NCI-H2081 treated with DMSO at 0.1 percent for 48 hours (cell line): ENCODE measurements around the gene IPO13.

ENCODE experiments used
- DNase-seq: peaks from one replicate; lab custom pipeline; 2025; lab: John Stamatoyannopoulos, UW

The IPO13 gene

GRCh38 chr1:43949678-43950077 lies 2.9 kb downstream of the IPO13 start:
- no peak for DNase-seq

DNA sequence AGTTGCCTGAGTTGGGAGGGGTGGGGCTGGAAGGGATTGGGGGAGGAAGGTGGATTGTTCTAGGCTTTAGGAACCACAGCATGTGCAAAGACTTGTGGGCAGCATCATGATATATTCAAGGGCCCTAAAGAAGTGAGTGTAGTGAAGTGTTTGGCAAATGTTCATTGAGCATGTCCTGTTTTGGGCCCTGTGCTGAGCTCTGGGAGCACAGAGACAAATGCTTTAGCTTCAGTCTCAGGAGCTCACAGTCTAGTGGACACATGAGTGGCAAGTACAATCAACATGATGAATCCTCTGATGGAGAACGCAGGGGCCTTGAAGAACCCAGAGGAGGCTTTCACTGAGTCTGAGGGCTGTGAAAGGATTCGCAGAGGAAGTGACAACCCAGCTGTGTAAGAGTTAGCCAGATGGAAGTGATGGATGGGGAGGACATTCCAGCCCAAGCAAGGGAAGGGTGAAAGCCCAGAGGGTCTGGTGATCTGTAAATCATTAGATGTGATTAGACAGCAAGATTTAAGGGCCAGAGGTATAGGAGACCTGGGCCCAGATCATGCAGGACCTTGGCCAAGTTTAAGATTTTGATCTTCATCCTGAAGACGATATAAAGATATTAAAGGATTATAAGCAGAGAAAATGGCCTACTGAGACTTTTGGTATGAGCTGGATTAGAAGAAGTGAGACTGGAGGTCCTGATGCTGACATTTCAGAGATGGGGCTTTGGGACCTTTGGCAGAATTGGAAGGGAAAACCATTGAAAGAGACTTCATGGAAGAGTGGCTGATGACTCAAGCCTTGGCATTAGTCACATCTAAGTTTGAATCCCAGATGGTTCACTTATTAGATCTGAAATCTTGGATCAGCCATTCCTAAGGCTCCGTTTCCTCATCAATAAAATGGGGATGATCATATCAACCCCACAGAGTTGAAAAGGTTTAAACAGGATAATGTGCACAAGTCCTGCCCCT lies 4.6 kb downstream of the IPO13 start:
- DNase-seq, result no peak

- no peak for DNase-seq
Observed at GRCh38 chr1:43952731-43953346, 6.1 kb downstream of the IPO13 start.

- DNase-seq, result no peak
Observed at GRCh38 chr1:43953361-43953760, 6.6 kb downstream of the IPO13 start.

DNA sequence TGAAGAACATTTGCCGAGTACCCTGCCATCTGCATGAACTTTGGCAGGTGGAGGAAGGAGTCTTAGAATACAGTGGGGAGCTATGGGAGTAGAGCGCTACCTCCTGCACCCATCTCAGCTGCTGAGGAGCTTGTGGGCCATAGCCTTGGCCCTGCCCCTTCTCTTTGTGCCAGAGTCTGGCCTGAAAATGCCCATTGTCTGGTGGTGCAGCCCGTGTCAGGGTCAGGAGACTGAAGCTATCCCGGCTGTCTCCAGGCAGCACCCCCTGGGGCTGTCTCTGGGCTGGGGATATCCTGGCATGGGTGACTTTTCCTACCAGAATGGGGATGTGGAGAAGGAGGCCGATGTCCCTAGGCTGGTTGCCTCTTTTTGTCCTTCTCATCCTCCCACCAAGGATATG lies 7.3 kb downstream of the IPO13 start:
- DNase-seq, result no peak

GRCh38 chr1:43956234-43956633 lies 9.5 kb downstream of the IPO13 start:
- no peak for DNase-seq

DNA sequence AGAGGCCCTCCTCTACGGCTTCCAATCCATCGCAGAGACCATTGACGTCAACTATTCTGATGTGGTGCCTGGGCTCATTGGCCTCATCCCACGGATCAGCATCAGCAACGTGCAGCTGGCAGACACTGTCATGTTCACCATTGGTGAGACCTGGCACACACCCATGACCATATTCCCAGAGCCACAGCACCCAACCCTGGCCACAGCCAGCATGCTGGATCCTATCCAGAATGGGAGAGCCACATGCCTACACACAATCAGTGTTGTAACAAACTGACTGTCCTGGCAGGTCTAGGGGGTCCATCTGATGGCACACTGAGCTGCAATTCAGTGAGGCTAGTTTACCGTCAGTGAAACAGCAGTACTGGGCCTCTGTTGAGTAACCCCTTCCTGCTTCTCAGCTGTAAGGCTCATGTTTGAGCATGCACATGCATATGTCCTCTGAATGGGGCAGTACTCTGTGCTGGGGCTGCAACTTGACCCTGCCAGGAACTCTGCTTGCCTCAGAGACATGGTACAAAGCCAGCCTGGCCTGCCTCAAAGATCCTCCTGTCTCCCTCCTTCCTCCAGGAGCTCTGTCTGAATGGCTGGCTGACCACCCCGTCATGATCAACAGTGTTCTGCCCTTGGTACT lies 10.8 kb downstream of the IPO13 start:
- no peak for DNase-seq

GRCh38 chr1:43958351-43959255 lies 11.9 kb downstream of the IPO13 start:
- no peak for DNase-seq

- DNase-seq, result no peak
Observed at GRCh38 chr1:43960798-43961197, 14.0 kb downstream of the IPO13 start.

DNA sequence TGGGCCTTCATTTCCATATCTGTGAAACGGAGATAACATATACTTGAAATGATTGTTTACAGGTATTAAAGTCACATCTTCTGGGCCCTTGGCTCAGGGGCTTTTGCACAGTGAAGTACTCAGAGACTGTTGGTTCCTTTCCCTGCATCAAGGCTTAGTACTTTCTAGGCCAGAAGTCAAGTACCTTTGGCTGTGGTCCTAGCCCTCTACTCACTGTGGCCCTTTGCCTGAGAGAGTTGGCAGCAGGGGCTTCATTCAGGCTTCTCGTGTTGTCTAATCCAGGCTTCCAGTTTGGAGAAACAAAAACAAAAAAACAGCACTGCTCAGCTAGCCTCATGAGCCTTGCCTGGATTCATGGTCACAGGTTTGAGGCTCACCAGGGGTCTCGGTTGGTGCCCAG lies 14.9 kb downstream of the IPO13 start:
- no peak for DNase-seq

- no peak for DNase-seq
Observed at GRCh38 chr1:43962324-43962723, 15.6 kb downstream of the IPO13 start.

DNA sequence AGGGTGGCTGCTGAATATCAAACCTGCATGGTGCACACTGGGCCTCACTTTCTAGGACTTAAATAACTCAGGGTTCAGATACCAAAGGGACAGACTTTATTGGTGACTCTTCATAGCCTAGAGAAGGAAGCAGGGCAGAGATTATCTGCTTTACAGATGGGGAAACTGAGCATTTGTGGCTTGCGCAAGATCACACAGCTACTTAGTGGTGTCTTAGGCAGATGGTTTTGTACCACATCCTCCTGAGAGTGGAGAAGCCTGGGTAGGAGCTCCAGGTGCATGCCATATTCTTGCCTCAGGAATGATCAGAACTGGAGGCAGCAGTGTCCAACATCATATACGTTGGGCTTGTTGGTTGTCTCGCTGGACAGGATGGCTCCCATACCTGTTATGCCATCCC lies 16.3 kb downstream of the IPO13 start:
- no peak for DNase-seq

GRCh38 chr1:43963890-43964289 lies 17.1 kb downstream of the IPO13 start:
- DNase-seq, result no peak

DNA sequence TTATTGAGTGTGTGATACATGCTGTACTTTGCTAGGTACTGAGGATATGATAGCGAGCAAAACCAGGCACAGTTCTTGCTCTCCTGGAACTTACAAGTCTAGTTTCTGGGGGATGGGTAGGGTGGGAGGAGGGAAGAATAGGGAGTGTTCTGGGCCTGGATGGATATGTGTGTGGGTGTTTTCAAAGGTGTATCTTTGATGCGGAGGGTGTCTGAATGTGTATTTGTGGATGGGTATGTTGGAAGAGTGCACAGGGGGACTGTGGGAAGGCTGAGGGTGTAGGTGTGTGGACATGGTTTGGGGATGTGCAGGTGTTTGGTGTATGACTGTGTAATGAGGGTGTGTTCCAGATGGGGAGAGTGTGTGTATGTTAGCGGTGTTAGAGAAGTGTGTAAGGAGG lies 18.6 kb downstream of the IPO13 start:
- DNase-seq, result no peak

- DNase-seq, result no peak
Observed at GRCh38 chr1:43968348-43968948, 21.7 kb downstream of the IPO13 start.

DNA sequence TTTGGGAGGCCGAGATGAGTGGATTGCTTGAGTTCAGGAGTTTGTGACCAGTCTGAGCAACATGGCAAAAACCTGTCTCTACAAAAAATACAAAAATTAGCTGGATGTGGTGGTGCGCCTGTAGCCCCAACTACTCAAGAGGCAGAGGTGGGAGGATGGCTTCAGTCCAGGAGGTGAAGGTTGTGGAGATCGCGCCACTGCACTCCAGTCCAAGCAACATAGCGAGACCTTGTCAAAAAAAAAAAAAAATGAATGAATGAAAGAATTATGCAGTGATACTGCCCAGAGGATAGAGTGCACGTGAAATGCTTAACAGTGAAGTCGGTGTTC lies 22.6 kb downstream of the IPO13 start:
- DNase-seq, result no peak

GRCh38 chr1:43969746-43970466 lies 23.2 kb downstream of the IPO13 start, which contains the start of gene DPH2:
Gene DPH2, plus strand, starts transcription at chr1:43970010. Its CDS starts 166 bp downstream, at chr1:43970176.
- peak; percentile 94 for DNase-seq

GRCh38 chr1:43970502-43970901 lies 23.8 kb downstream of the IPO13 start:
- no peak for DNase-seq

DNA sequence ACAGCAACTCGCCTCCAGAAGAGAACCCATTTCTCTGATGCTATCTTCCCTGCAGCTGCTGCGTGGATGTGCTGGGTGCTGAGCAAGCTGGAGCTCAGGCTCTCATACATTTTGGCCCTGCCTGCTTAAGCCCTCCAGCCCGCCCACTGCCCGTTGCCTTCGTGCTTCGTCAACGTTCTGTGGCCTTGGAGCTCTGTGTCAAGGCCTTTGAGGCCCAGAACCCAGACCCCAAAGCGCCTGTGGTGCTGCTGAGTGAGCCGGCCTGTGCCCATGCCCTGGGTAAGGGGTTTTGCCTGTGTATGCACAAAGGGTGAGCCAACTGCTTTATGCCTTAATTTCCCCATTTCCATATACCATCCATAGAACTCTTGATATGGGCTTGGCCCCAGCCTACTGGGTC lies 24.2 kb downstream of the IPO13 start:
- DNase-seq, result no peak

DNA sequence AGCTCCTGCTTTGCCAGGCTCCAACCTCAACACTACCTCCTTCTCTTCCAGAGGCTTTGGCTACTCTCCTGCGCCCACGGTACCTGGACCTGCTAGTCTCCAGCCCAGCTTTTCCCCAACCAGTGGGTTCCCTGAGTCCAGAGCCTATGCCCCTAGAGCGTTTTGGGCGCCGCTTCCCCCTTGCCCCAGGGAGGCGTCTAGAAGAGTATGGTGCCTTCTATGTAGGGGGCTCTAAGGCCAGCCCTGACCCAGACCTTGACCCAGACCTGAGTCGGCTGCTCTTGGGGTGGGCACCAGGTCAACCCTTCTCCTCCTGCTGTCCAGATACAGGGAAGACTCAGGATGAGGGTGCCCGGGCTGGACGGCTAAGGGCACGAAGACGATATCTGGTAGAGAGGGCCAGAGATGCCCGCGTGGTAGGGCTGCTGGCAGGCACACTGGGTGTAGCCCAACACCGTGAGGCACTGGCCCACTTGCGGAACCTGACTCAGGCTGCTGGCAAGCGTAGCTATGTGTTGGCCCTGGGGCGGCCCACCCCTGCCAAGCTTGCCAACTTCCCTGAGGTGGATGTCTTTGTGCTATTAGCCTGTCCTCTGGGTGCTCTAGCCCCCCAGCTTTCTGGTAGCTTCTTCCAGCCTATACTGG lies 24.7 kb downstream of the IPO13 start:
- DNase-seq, result no peak
